ENCODE measurements around the gene SLC1A2. TPM values are rescaled to one million over a fixed set of nuclear protein-coding genes. Genes with fewer than 3 reads are reported as not detected.

Gene SLC1A2
- total RNA-seq, 1 donor from 2014 or later = 1.9 TPM

DNA sequence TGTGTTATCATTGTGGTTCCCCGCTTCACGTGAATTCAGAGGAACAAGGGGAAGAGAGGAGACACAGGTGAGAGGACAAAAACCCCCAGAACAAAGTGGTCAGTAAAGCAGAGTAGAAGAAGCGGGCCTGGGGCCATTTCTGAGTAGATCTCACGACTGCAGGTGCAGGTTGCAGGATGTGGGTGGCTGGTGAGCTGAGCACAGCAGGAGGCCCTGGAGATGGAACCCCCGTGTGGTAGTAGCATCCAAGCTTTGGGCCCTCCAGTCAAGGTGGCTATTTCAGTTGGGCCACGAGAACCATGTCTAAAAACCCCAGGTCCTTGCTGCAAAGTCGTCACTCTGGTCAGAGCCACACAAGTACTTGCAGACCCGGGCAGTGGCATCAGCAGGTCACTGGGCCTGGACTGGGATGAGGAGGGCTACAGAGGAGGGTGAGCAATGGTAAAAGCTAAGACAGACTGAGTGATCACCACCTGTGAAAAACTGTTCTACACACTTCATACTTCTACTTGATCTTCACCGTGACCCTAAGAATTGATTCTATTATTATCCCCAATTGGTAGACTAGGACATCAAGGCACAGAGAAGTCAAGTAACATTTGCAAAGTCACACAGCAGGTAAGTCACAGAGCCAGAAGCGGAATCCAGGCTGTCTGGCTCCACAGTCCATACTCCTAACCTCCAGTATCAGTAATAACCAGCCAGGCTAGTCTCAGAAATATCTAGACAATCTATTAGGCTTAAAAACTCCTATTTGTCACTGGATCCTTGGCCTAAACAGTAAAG, 43.8 kb downstream of the SLC1A2 start:
- H3K27me3 Mint-ChIP-seq (ENCODE audit: low read depth) = peaks cover 13% of the 10 kb centered on the region
- no peak for DNase-seq (ENCODE audit: low spot score in 2 of 2, unreplicated experiment in 2 of 2)
- no peak overlapping the region for H3K27ac Mint-ChIP-seq
- no peaks in the 10 kb centered on the region for H3K4me1 Mint-ChIP-seq
- TF ChIP-seq, protein P1, sequence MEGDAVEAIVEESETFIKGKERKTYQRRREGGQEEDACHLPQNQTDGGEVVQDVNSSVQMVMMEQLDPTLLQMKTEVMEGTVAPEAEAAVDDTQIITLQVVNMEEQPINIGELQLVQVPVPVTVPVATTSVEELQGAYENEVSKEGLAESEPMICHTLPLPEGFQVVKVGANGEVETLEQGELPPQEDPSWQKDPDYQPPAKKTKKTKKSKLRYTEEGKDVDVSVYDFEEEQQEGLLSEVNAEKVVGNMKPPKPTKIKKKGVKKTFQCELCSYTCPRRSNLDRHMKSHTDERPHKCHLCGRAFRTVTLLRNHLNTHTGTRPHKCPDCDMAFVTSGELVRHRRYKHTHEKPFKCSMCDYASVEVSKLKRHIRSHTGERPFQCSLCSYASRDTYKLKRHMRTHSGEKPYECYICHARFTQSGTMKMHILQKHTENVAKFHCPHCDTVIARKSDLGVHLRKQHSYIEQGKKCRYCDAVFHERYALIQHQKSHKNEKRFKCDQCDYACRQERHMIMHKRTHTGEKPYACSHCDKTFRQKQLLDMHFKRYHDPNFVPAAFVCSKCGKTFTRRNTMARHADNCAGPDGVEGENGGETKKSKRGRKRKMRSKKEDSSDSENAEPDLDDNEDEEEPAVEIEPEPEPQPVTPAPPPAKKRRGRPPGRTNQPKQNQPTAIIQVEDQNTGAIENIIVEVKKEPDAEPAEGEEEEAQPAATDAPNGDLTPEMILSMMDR (IDR thresholded peaks at IDR 0.05; ENCODE audit: unreplicated experiment) = no peak
- no peaks in the 10 kb centered on the region for H3K9me3 Mint-ChIP-seq
- H3K4me3 Mint-ChIP-seq = no peak overlapping the region
- H3K36me3 Mint-ChIP-seq = no peaks in the 10 kb centered on the region

DNA sequence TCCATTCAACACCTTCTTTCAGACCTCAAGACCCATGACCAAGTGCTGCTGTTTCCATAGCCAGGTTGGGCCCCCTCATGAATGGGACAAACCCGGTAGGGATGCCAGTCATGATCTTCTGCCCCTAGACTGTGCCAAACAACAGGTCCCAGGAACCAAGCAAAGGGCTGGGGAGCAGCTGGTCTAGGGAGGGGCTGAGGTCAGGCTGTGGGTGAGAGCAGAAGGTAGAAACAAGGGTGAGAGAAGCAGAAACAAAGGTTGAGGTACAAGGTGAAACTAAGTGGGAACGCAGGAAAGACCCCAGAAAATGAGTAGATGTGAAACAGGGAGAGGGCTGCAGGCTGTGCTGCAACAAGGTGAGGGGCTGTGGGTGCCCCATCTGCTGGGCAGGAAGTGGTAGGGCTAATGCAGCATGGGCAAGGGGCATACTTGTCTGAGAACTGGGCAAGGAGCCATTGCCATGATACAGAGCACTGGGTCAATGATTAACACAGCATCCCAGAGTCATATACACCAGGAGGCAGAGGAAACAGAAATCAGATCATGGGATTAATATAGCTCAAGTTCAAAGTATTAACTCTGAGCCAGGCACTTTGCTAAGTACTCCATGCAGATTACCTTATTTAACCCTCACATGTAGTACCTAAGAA, 45.9 kb downstream of the SLC1A2 start:
- Mint-ChIP-seq H3K4me1 (no peaks in the 10 kb centered on the region), H3K27me3 (ENCODE audit: low read depth) (peaks cover 15% of the 10 kb centered on the region), H3K4me3 (no peak overlapping the region), H3K9me3 (no peaks in the 10 kb centered on the region), H3K27ac (no peak overlapping the region), H3K36me3 (no peaks in the 10 kb centered on the region)
- no peak for DNase-seq (ENCODE audit: low spot score in 2 of 2, unreplicated experiment in 2 of 2)
- TF ChIP-seq, protein P1 (IDR thresholded peaks at IDR 0.05; ENCODE audit: unreplicated experiment) = no peak

DNA sequence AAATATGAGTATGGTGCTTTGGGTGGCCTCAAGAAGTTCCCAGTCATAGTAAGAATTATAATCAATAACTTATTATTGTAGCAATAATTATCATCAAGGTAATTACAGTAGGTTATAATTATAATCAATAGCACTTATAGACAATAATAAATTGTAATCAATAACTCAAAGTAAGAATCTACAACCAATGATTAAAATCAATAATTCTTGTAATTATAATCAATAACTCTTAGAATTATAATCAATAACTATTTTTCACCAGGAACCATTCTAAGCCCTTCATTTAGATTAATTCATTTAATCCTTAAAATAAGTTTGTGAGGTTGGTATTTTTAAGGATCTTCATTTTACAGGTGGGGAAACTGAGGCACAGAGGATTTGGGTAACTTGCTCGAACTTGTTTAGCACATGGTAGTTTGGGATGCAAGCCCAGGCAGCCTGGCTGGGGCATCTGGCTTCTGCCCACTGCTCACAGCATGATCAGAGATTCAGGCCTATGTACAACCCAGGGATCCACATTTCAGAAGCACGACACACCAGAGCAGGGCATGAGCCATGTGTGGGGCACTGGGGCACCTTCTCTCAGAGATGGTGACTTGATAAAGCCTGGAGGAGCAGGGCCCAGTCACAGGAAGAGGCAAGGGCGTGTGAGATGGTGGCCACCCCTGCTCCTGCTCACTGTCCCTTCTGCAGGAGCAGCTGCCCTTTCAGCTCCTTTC, 46.6 kb downstream of the SLC1A2 start:
- no peaks in the 10 kb centered on the region for H3K9me3 Mint-ChIP-seq
- no peak overlapping the region for H3K4me3 Mint-ChIP-seq
- H3K27ac Mint-ChIP-seq = no peak overlapping the region
- TF ChIP-seq, protein P1 (IDR thresholded peaks at IDR 0.05; ENCODE audit: unreplicated experiment) = no peak
- DNase-seq (ENCODE audit: low spot score in 2 of 2, unreplicated experiment in 2 of 2) = no peak
- H3K36me3 Mint-ChIP-seq = no peaks in the 10 kb centered on the region
- H3K4me1 Mint-ChIP-seq = no peaks in the 10 kb centered on the region
- peaks cover 15% of the 10 kb centered on the region for H3K27me3 Mint-ChIP-seq (ENCODE audit: low read depth)

DNA sequence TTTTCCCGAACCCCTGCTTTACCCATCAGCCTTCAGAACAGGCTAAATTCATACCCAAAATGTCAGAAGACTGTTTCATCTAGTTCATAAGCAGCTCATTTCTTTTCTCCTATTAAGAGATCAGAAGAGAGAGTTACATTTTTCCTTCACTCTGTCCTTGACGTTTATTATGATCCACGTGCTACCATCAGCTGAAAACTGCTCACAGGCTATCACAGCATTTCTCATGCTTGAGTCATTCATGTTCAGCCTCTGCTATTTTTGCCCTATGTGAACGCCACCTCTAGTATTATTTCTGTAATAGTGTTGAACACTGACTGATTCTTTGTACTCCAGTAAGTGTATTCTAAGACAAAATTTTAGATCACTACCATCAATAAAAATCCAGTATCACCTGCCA, 51.9 kb downstream of the SLC1A2 start:
- TF ChIP-seq, protein P1 (IDR thresholded peaks at IDR 0.05; ENCODE audit: unreplicated experiment) = no peak
- H3K36me3 Mint-ChIP-seq = no peaks in the 10 kb centered on the region
- no peak for DNase-seq (ENCODE audit: low spot score in 2 of 2, unreplicated experiment in 2 of 2)
- H3K4me3 Mint-ChIP-seq = no peak overlapping the region
- peaks cover 7% of the 10 kb centered on the region for H3K9me3 Mint-ChIP-seq
- H3K27me3 Mint-ChIP-seq (ENCODE audit: low read depth) = peaks cover 18% of the 10 kb centered on the region
- H3K27ac Mint-ChIP-seq = no peak overlapping the region
- peaks cover 3% of the 10 kb centered on the region for H3K4me1 Mint-ChIP-seq

DNA sequence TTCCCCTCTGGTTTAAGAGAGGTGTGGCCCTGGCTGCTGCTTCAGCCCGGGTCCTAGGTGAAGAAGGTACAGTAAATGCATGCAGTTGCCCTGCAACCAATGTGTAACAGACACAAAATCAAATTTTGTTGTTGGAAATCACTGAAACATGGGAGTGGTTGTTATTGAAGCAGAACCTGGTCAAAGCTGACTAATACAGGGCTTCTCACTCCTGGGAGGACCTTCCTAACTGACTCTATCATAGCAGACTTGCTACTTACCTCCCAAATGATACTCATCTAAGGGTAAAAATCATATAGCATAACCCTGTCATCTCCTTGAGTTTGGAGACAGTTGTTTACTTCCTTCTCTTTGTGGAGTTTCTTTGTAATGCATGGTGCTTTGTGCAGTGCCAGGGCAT, 52.6 kb downstream of the SLC1A2 start:
- TF ChIP-seq, protein P1 (IDR thresholded peaks at IDR 0.05; ENCODE audit: unreplicated experiment) = no peak
- Mint-ChIP-seq H3K4me1 (peaks cover 3% of the 10 kb centered on the region), H3K36me3 (no peaks in the 10 kb centered on the region), H3K4me3 (no peak overlapping the region), H3K27me3 (ENCODE audit: low read depth) (peaks cover 14% of the 10 kb centered on the region), H3K27ac (no peak overlapping the region), H3K9me3 (peaks cover 7% of the 10 kb centered on the region)
- no peak for DNase-seq (ENCODE audit: low spot score in 2 of 2, unreplicated experiment in 2 of 2)

All from mesothelial cell of epicardium (in vitro differentiated cells).